ENCODE data around the gene NINJ1.

GRCh38 chr9:93090091-93090655 lies 43.9 kb downstream of the NINJ1 start:
- TF ChIP-seq CTCF (IDR thresholded peaks at IDR 0.05) (no peak), E2F5 (CRISPR knock-in tag; IDR thresholded peaks at IDR 0.05) (no peak), ATF1 (CRISPR knock-in tag; IDR thresholded peaks at IDR 0.05) (no peak), NR2C2 (CRISPR knock-in tag; IDR thresholded peaks at IDR 0.05) (no peak), ZNF425 (CRISPR knock-in tag; conservative IDR thresholded peaks at IDR 0.05) (no peak), USF2 (CRISPR knock-in tag; IDR thresholded peaks at IDR 0.05) (no peak), KAT7 (CRISPR knock-in tag; IDR thresholded peaks at IDR 0.05; ENCODE audit: borderline replicate concordance) (no peak), E2F4 (CRISPR knock-in tag; IDR thresholded peaks at IDR 0.05; ENCODE audit: borderline replicate concordance, low read depth) (no peak), ATF2 (CRISPR knock-in tag; IDR thresholded peaks at IDR 0.05; ENCODE audit: borderline replicate concordance, low read depth) (no peak), FOXJ3 (CRISPR knock-in tag; IDR thresholded peaks at IDR 0.05; ENCODE audit: borderline replicate concordance) (no peak), NR1H2 (CRISPR knock-in tag; IDR thresholded peaks at IDR 0.05) (no peak), ESRRA (CRISPR knock-in tag; IDR thresholded peaks at IDR 0.05; ENCODE audit: borderline replicate concordance) (no peak)
